NT2/D1 (cell line): ENCODE measurements around the gene MEGF6.

Source experiments
- SUZ12 ChIP-seq: IDR thresholded peaks from 2 replicates; pipeline ENCODE4 v1.6.1; 2011; ENCODE audit not compliant: insufficient read length, insufficient read depth; ENCODE audit errors: extremely low read depth
- YY1 ChIP-seq: IDR thresholded peaks from 2 replicates; pipeline ENCODE4 v1.6.1; 2011; ENCODE audit not compliant: insufficient read length, insufficient read depth
- ZNF274 ChIP-seq: IDR thresholded peaks from 2 replicates; pipeline ENCODE4 v1.6.1; 2011; ENCODE audit warnings: mild to moderate bottlenecking, low read depth, low read length

DNA sequence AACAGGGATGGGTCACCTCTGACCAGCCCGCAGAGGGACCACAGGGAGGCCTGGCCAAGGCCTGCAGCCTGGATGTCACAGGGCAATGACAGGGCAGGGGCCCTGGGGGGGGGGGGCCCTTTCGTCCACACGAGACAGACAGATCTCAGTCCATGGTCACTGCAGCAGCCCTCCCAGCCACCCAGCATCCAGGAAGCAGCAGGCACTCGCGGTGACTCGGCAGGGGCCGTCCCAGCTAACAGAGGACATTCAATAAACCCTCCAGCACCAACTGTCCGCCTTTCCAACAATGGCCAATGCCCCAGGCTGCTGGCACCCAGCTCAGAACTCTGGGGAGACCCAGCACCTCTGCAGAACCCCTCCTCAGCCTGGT lies 32.9 kb downstream of the MEGF6 start:
- TF ChIP-seq SUZ12 (no peak), ZNF274 (no peak), YY1 (no peak)
